HG03159 (cell line): ENCODE data around the gene TIMM50.
"Not testable (repeated sequence)": the region's sequence is repeated elsewhere in the genome, so short reads cannot be mapped to it uniquely, and the experiment has no call there.

Experiments
- ATAC-seq: cut with Tn5 transposase; IDR thresholded peaks from one replicate; pipeline ENCODE4 v1.9.1; 2021; ENCODE audit warnings: mild to moderate bottlenecking, moderate library complexity; ENCODE audit not compliant: unreplicated experiment

The TIMM50 gene

GRCh38 chr19:39469036-39469435 lies 11.6 kb upstream of the TIMM50 start:
- no peak for ATAC-seq

DNA sequence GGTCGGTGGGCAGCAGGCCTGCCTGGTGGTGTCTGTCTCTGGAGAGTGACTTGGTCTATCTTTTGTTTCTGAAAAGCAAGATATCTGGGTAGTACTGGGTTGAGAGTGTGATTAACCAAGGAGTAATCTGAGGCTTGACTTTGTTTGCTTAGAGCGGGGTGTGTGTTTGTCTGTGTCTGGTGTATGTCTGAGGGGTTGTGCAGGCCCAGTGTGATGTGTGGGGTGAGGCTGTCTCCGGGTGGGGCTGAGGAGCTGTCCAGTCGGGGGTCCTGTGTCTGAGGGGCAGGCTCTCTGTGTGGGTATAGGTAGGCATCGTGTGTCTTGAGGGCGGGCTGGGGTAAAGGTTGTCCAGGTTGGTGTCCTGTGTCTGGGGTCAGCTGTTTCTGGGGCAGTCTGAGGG lies 11.1 kb upstream of the TIMM50 start:
- no peak for ATAC-seq

- ATAC-seq, result no peak
These were observed 9.8 kb upstream of the TIMM50 start for GRCh38 chr19:39470724-39471339.

- ATAC-seq, result no peak
These were observed 8.7 kb upstream of the TIMM50 start for GRCh38 chr19:39471756-39472536.

GRCh38 chr19:39472746-39473442 lies 7.7 kb upstream of the TIMM50 start:
- ATAC-seq, result no peak

DNA sequence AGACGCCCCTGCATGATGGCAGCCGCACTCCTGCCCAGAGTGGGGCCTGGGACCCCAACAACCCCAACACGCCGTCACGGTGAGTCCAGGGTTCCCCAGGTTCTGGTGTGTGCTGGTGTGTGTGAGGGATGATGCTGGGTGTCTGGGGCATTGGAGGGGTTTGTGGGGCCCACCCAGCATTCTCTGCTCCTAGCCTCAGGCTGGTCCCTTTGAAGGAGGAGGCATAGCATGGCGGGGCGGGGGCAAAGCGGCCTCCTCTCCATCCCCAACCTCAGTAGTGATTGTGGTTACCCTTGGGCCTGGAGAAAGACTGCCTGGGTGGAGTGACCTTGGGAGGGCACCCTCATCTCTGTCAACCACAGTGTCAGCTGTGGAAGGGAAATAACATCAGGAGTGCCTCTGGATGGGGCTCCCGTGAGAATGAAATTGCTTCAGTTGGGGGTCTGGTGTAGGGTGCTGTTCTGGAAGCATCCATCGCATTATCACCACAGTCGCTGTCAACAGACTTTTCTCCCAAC lies 7.1 kb upstream of the TIMM50 start:
- no peak for ATAC-seq

GRCh38 chr19:39474139-39474620 lies 6.5 kb upstream of the TIMM50 start:
- ATAC-seq, result no peak

DNA sequence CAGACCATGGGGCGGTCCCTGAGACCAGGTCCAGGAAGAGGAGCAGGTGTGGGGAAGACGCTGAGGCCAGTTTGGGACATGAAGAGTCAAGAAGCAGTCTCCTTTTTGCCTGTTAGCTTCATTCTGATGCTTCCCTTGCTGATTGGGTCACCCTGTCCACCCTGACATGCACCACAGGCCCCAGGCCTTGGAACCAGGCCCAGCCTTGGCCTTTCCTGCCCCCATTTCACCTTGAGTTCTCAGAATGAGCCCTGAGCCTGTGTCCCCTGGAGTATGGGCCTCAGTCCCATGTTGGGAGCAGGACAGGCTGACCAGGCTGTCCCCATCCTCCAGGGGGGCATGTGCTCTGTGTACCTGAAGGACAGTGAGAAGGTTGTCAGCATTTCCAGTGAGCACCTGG lies 4.9 kb upstream of the TIMM50 start:
- ATAC-seq, result no peak

GRCh38 chr19:39479319-39479801 lies 1.3 kb upstream of the TIMM50 start:
- not testable (repeated sequence) for ATAC-seq

DNA sequence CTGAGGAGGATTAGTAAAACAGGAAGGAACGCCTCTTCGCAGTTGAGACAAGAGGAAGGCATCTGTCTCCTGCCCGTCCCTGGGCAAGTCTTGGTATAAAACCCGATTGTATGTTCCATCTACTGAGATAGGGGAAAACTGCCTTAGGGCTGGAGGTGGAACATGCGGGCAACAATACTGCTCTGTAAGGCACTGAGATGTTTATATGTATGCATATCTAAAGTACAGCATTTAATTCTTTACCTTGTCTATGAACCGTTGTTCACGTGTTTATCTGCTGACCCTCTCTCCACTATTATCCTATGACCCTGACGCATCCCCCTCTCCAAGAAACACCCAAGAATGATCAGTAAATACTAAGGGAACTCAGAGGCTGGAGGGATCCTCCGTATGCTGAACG lies 722 bp upstream of the TIMM50 start:
- no peak for ATAC-seq

DNA sequence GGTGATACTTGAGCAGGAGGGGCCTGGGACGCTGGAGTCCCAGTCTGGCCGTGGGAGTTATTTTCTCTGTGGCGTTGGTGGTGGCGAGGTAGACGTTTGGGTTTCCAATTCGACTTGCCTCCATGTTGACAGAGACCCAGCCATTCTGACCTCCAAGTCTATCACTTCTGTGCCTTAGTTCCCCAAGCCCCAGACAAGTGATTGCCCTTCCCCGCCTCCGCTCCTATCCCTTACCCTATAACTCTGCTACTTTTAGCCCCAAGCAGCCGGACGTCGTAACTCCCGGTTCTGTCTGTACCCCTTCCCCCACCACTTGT lies 549 bp downstream of the TIMM50 start:
- no peak for ATAC-seq

DNA sequence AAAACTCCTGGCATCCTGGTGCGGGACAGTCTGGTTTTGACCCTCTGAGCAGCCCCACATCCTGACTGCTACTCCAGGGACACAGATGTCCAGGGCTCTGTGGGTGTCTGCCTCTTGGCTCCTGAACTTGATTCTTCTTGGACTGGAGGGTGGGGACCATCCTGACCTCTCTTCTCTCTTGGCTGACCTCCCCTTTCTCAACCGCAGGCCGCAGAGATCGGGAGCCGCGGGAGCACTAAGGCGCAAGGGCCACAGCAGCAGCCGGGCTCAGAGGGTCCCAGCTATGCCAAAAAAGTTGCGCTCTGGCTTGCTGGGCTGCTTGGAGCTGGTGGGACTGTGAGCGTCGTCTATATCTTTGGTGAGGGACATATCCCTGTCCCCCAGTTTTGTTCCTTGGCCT lies 1.0 kb downstream of the TIMM50 start:
- no peak for ATAC-seq

DNA sequence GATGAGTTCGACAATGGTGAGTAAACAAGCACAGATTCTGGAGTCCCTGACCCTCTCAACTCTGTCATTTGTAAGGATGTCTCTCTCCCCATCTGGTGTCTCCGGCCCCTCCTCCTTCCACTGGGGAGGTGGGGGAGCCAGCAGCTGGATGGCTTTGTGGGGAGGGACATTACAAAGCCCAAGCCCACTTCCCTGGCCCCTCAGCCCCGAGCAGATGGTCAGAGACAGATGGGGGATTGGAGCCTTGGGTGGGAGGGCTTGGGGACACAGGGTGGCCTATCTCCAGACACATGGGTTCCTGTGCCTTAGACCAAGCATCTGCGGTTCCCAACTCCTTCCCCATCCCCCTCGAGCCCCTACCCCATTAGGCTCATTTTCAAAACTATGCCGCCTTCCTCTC lies 2.5 kb downstream of the TIMM50 start:
- ATAC-seq, result no peak

DNA sequence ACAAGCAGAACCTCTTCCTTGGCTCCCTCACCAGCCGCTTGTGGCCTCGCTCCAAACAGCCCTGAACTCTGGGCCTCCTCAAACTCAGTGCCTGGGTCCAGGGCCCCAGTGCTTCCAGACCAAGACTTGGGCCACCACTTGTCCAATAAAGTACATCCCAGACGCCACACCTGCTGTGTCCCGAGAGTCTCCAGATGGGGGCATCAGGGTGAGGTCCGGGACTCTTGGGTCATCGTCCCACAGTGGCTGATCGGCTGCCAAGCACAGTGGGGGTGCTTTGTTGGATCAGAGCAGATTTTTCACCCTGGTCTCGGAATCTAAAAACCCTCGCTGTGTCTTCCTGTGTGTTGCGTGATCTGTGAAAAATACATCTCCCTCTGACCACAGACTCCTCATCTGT lies 9.1 kb downstream of the TIMM50 start:
- ATAC-seq, result no peak

- ATAC-seq, result no peak
These were observed 11.6 kb downstream of the TIMM50 start for GRCh38 chr19:39492225-39492624.

DNA sequence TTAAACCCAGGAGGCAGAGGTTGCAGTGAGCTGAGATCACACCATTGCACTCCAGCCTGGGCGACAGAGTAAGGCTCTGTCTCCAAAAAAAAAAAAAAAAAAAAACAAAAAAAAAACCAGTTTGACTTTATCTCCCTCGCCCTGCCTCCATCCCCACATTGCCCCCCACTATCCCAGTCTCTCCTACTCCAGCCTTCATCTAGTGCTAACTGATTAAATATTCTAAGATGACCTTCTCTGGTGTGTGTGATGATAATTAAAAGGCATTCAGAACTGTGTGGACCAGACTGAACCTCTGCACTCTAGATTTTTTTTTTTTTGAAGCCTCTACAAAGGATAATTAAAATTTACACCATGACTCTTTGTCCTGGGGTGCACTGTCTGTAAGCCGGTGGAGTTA lies 12.2 kb downstream of the TIMM50 start:
- no peak for ATAC-seq

DNA sequence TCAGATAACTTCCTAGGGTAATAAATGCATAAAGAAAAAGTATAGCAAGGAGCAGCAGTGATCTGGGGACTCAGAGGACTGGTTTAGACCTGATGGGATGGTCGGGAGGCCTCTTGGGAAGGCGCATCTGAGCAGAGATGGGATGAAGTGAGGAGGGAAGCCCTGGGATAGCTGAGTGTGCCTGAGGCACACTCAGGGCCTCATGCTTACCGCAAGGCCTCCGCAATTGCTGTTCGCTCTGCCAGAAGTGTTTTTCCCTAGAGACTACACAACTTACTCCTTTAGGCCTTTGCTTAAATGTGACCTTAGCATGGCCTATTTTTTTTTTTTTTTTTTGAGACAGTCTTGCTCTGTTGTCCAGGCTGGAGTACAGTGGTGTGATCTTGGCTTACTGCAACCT lies 14.0 kb downstream of the TIMM50 start:
- no peak for ATAC-seq

- no peak for ATAC-seq
These were observed 15.4 kb downstream of the TIMM50 start for GRCh38 chr19:39496063-39496462.

DNA sequence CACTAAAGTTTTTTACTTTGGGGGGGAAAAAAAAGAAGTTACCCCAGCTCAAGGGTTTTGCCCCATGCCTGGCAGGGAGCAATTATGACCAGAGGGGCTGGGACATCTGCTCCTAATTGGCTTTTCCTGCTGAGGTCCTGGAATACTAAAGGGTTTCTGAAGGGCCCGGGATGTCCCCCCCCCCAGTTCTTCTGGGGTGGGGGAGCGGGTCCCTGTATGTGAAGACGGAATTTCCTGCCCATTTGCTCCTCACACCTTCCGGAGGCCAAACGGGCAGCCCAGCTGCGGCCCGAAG lies 17.0 kb downstream of the TIMM50 start:
- ATAC-seq, result no peak

DNA sequence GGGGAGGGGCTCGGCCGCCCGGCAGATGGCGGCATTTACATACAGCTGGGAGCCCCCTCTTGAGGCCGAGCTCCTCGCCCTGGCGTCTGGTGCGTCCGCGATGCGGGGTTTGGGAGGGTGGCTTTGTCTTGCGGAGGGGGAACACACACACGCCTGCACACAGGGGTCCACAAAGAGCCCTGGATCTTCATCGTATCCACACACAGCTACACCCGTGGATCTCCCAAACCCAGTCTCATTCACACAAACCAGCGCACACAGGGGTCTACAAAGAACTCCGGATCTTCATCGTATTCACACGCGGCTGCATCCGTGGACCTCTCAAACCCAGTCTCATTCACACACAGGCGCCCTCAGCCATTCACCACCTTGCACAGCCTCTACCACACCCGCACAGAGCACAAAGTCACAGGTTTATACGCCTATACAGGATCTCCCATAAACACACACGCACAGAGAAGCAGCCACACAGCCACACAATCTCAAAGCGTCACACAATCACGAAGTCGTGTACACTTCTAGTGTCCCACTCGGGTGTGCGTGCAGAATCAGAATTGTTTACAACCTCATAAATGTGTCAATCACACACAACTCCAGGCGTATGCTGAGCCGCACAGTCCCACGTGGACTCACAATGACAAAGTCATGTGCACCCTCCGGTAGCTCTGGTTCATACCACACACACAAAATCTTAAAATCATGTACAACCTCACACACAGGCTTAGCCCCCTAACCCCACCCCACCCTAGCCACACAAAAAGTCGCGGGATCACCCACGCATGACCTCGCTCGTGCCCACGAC lies 17.6 kb downstream of the TIMM50 start:
- ATAC-seq, result no peak
